ENCODE data around the gene STOML1. TPM values are rescaled to one million over a fixed set of nuclear protein-coding genes. Genes with fewer than 3 reads are reported as not detected.

Gene STOML1
- total RNA-seq, 5 donors from 2014 or later (not counting 1 experiment from before 2014, with no cell fraction given): 5.1 to 13.4 (median 12.0) TPM

DNA sequence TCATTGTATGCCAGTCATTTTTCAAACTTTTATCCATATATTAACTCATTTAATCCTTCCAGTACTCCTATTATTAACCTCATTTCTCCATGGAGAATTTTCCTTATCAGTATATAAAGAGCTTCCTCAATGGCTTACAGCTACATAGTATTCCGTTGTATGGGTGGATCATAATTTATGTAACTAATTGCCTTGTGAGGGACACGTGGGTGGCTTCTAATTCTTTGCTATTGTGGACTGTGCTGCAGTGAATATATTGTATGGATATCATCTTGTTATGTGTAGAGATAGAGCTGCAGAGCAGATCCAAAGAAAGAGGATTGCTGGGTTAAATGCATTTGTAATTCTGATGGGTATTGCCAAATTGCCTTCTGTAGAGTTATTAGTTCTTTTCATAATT, 27.6 kb upstream of the STOML1 start:
- DNase-seq (no peak), ATAC-seq (replicated peaks in 1 of 4) (no peak)
- Histone ChIP-seq H3K9me3 (no peaks in the 10 kb centered on the region), H3K27ac (ENCODE audit: low read length) (no peak overlapping the region), H3K36me3 (ENCODE audit: control insufficient read depth in 2 of 2, extremely low read depth in 1 of 2, insufficient read depth in 1 of 2, low read length in 1 of 2) (peaks cover 9 to 50% of the 10 kb centered on the region in 2 donors), H3K4me1 (ENCODE audit: control insufficient read depth in 1 of 2, extremely low read depth in 1 of 2, insufficient read depth in 2 of 2, low read length in 2 of 2) (peaks cover 0 to under 1% of the 10 kb centered on the region in 2 experiments), H3K4me3 (ENCODE audit: control insufficient read depth in 1 of 2, extremely low read depth in 1 of 2, low read length in 1 of 2) (no peak overlapping the region), H3K27me3 (replicated peaks in 1 of 2; ENCODE audit: control insufficient read depth in 2 of 2, extremely low read depth in 1 of 2, insufficient read depth in 2 of 2, low read length in 1 of 2) (no peaks in the 10 kb centered on the region)
- H3K27me3 Mint-ChIP-seq: no peaks in the 10 kb centered on the region
- ChIA-PET CTCF (no interaction called here), POLR2A (no interaction called here)
- peaks cover 41% of the 10 kb centered on the region for H3K36me3 Mint-ChIP-seq
- H3K4me1 Mint-ChIP-seq: peaks cover 17 to 28% (median 25%) of the 10 kb centered on the region in 3 donors
- no peak overlapping the region for H3K27ac Mint-ChIP-seq
- no peaks in the 10 kb centered on the region for H3K9me3 Mint-ChIP-seq
- 57% methylated on average over 1 of the region's 2 CpGs for WGBS (ENCODE audit: insufficient coverage)
- H3K4me3 Mint-ChIP-seq: no peak overlapping the region

DNA sequence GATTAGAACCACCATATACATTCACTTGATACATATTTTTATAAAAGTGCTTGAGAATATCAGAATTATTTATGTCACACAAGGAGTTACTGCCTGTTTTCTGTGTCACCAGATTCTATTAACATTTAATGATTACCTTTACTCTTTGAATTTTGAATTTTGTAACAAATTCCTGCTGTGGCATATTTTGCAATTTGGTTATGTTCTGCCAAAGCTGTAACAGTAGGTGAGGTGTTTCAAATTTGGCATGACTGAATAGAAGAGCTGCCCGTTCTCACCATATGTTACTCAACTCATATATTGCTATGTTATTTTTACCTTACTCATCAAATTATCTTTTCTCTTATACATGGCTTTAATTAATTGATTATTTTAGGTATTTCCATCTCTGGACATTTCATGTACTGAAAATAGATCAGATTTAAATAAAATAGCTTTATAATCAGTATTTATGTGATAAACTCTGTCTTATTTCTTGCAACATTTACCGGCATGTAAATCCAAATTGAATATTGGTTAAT, 21.3 kb upstream of the STOML1 start:
- Histone ChIP-seq H3K36me3 (ENCODE audit: control insufficient read depth in 2 of 2, extremely low read depth in 1 of 2, insufficient read depth in 1 of 2, low read length in 1 of 2) (peaks cover 5 to 29% of the 10 kb centered on the region in 2 donors), H3K9me3 (no peaks in the 10 kb centered on the region), H3K4me3 (ENCODE audit: control insufficient read depth in 1 of 2, extremely low read depth in 1 of 2, low read length in 1 of 2) (no peak overlapping the region), H3K27ac (ENCODE audit: low read length) (no peak overlapping the region), H3K27me3 (replicated peaks in 1 of 2; ENCODE audit: control insufficient read depth in 2 of 2, extremely low read depth in 1 of 2, insufficient read depth in 2 of 2, low read length in 1 of 2) (no peaks in the 10 kb centered on the region), H3K4me1 (ENCODE audit: control insufficient read depth in 1 of 2, extremely low read depth in 1 of 2, insufficient read depth in 2 of 2, low read length in 2 of 2) (peaks cover 5 to 23% of the 10 kb centered on the region in 2 experiments)
- H3K36me3 Mint-ChIP-seq: peaks cover 33% of the 10 kb centered on the region
- no peaks in the 10 kb centered on the region for H3K9me3 Mint-ChIP-seq
- no peak for ATAC-seq (replicated peaks in 1 of 4)
- H3K27me3 Mint-ChIP-seq: no peaks in the 10 kb centered on the region
- no peak for DNase-seq
- POLR2A ChIA-PET: no interaction called here
- CTCF ChIA-PET: interaction anchor here in 1 of 2 donors (0.5 kb wide), 1 partner anchor 103 kb away, joined by 3 read pairs; no protein-coding TSS in a partner anchor
- peaks cover 46 to 60% (median 51%) of the 10 kb centered on the region in 3 donors for H3K4me1 Mint-ChIP-seq
- H3K27ac Mint-ChIP-seq: no peak overlapping the region
- no CpG with 5 or more reads among the region's 2 CpGs for WGBS (ENCODE audit: insufficient coverage)
- no peak overlapping the region for H3K4me3 Mint-ChIP-seq

- Histone ChIP-seq H3K9me3 (no peaks in the 10 kb centered on the region), H3K36me3 (ENCODE audit: control insufficient read depth in 2 of 2, extremely low read depth in 1 of 2, insufficient read depth in 1 of 2, low read length in 1 of 2) (peaks cover 5 to 33% of the 10 kb centered on the region in 2 donors), H3K4me1 (ENCODE audit: control insufficient read depth in 1 of 2, extremely low read depth in 1 of 2, insufficient read depth in 2 of 2, low read length in 2 of 2) (peaks cover 17 to 40% of the 10 kb centered on the region in 2 experiments), H3K27ac (ENCODE audit: low read length) (no peak overlapping the region), H3K4me3 (ENCODE audit: control insufficient read depth in 1 of 2, extremely low read depth in 1 of 2, low read length in 1 of 2) (no peak overlapping the region), H3K27me3 (replicated peaks in 1 of 2; ENCODE audit: control insufficient read depth in 2 of 2, extremely low read depth in 1 of 2, insufficient read depth in 2 of 2, low read length in 1 of 2) (no peaks in the 10 kb centered on the region)
- CTCF ChIA-PET: no interaction called here
- Mint-ChIP-seq H3K4me1 (peaks cover 64 to 76% (median 68%) of the 10 kb centered on the region in 3 donors), H3K36me3 (peaks cover 44% of the 10 kb centered on the region), H3K4me3 (no peak overlapping the region), H3K27me3 (no peaks in the 10 kb centered on the region), H3K9me3 (no peaks in the 10 kb centered on the region), H3K27ac (peak overlapping the region in 1 of 2 donors; percentile 17)
- 83% methylated on average over 2 of the region's 2 CpGs for WGBS (ENCODE audit: insufficient coverage)
- no peak for ATAC-seq (replicated peaks in 1 of 4)
- POLR2A ChIA-PET: interaction anchor here in 1 of 2 donors (0.5 kb wide), 1 partner anchor 12 kb away, joined by 8 read pairs; no protein-coding TSS in a partner anchor
- DNase-seq: no peak
Measured at GRCh38 chr15:74011610-74012009, 19.5 kb upstream of the STOML1 start.

DNA sequence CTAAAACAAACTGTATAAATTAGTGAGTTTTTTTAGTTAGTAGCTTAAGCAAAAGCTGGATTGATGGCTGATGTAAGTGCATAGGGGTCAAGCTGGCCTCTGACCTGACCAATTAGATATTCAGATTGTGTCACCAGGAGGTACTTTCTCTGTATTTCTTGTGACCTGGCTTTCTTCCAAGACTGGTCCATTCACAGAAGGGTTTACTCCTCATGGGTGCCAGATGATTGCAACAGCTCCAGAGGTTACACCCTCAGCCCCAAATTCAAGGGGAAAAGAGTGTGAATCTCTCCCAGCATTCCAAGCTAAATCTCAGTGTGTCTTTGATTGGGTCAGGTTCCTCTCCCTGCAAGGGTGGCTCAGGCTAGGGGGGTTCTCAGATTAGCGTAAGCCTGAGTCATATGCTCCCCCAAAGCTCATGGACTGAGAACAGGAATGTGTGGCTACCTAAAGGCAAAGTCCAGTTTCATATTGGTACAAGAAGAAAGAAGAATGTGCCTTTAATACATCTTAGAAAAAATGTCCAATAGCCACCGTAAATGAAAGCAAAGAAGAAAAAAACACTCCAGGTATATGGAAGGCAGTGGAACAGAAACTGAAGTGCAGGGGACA, 18.9 kb upstream of the STOML1 start:
- peaks cover 48% of the 10 kb centered on the region for H3K36me3 Mint-ChIP-seq
- peaks cover 19 to 44% of the 10 kb centered on the region in 2 experiments for H3K4me1 ChIP-seq (ENCODE audit: control insufficient read depth in 1 of 2, extremely low read depth in 1 of 2, insufficient read depth in 2 of 2, low read length in 2 of 2)
- H3K27me3 ChIP-seq (replicated peaks in 1 of 2; ENCODE audit: control insufficient read depth in 2 of 2, extremely low read depth in 1 of 2, insufficient read depth in 2 of 2, low read length in 1 of 2): no peaks in the 10 kb centered on the region
- H3K36me3 ChIP-seq (ENCODE audit: control insufficient read depth in 2 of 2, extremely low read depth in 1 of 2, insufficient read depth in 1 of 2, low read length in 1 of 2): peaks cover 5 to 32% of the 10 kb centered on the region in 2 donors
- peaks cover 70 to 76% (median 70%) of the 10 kb centered on the region in 3 donors for H3K4me1 Mint-ChIP-seq
- ChIA-PET POLR2A (interaction anchor here in 1 of 2 donors (0.5 kb wide), 1 partner anchor 11 kb away, joined by 8 read pairs; no protein-coding TSS in a partner anchor), CTCF (interaction anchor here in 1 of 2 donors (0.7 kb wide), 1 partner anchor 15 kb away, joined by 3 read pairs; no protein-coding TSS in a partner anchor)
- no peak for ATAC-seq (replicated peaks in 1 of 4)
- H3K27ac ChIP-seq (ENCODE audit: low read length): no peak overlapping the region
- WGBS (ENCODE audit: insufficient coverage): no CpG with 5 or more reads among the region's 2 CpGs
- H3K4me3 ChIP-seq (ENCODE audit: control insufficient read depth in 1 of 2, extremely low read depth in 1 of 2, low read length in 1 of 2): no peak overlapping the region
- H3K27ac Mint-ChIP-seq: peak overlapping the region in 1 of 2 donors; percentile 17
- H3K9me3 Mint-ChIP-seq: no peaks in the 10 kb centered on the region
- no peaks in the 10 kb centered on the region for H3K9me3 ChIP-seq
- no peak overlapping the region for H3K4me3 Mint-ChIP-seq
- H3K27me3 Mint-ChIP-seq: no peaks in the 10 kb centered on the region
- no peak for DNase-seq

- DNase-seq (no peak), ATAC-seq (replicated peaks in 1 of 4) (no peak)
- Mint-ChIP-seq H3K27me3 (no peaks in the 10 kb centered on the region), H3K9me3 (no peaks in the 10 kb centered on the region), H3K27ac (peak overlapping the region in 1 of 2 donors; percentile 39), H3K4me1 (peaks cover 61 to 70% (median 66%) of the 10 kb centered on the region in 3 donors), H3K36me3 (peaks cover 45% of the 10 kb centered on the region), H3K4me3 (peak overlapping the region in 1 of 3 donors; percentile 49)
- Histone ChIP-seq H3K27me3 (replicated peaks in 1 of 2; ENCODE audit: control insufficient read depth in 2 of 2, extremely low read depth in 1 of 2, insufficient read depth in 2 of 2, low read length in 1 of 2) (no peaks in the 10 kb centered on the region), H3K4me1 (ENCODE audit: control insufficient read depth in 1 of 2, extremely low read depth in 1 of 2, insufficient read depth in 2 of 2, low read length in 2 of 2) (peaks cover 19 to 45% of the 10 kb centered on the region in 2 experiments), H3K27ac (ENCODE audit: low read length) (no peak overlapping the region), H3K9me3 (no peaks in the 10 kb centered on the region), H3K36me3 (ENCODE audit: control insufficient read depth in 2 of 2, extremely low read depth in 1 of 2, insufficient read depth in 1 of 2, low read length in 1 of 2) (peaks cover 0 to 31% of the 10 kb centered on the region in 2 donors), H3K4me3 (ENCODE audit: control insufficient read depth in 1 of 2, extremely low read depth in 1 of 2, low read length in 1 of 2) (no peak overlapping the region)
- 100% methylated on average over 2 of the region's 3 CpGs for WGBS (ENCODE audit: insufficient coverage)
- ChIA-PET POLR2A (no interaction called here), CTCF (no interaction called here)
Measured at GRCh38 chr15:74008901-74009300, 16.8 kb upstream of the STOML1 start.

GRCh38 chr15:74007820-74008371, 15.8 kb upstream of the STOML1 start:
- H3K4me3 Mint-ChIP-seq: peak overlapping the region; percentile 34 to 66 (median 61)
- ChIA-PET POLR2A (no interaction called here), CTCF (no interaction called here)
- peak overlapping the region; percentile 91 to 96 for H3K27ac Mint-ChIP-seq
- ATAC-seq (replicated peaks in 1 of 4): peak; percentile 87 to 95 (median 93)
- peaks cover 3 to 38% of the 10 kb centered on the region in 2 donors for H3K36me3 ChIP-seq (ENCODE audit: control insufficient read depth in 2 of 2, extremely low read depth in 1 of 2, insufficient read depth in 1 of 2, low read length in 1 of 2)
- H3K27ac ChIP-seq (ENCODE audit: low read length): peak overlapping the region; percentile 14
- H3K4me3 ChIP-seq (ENCODE audit: control insufficient read depth in 1 of 2, extremely low read depth in 1 of 2, low read length in 1 of 2): no peak overlapping the region
- no peaks in the 10 kb centered on the region for H3K27me3 ChIP-seq (replicated peaks in 1 of 2; ENCODE audit: control insufficient read depth in 2 of 2, extremely low read depth in 1 of 2, insufficient read depth in 2 of 2, low read length in 1 of 2)
- WGBS (ENCODE audit: insufficient coverage): 19% methylated on average over 4 of the region's 5 CpGs
- H3K9me3 Mint-ChIP-seq: peaks cover 0 to 4% (median 4%) of the 10 kb centered on the region in 3 donors
- peaks cover 65 to 70% (median 68%) of the 10 kb centered on the region in 3 donors for H3K4me1 Mint-ChIP-seq
- H3K9me3 ChIP-seq: no peaks in the 10 kb centered on the region
- DNase-seq: peak in 18 of 35 experiments; percentile 9 to 46 (median 22)
- H3K27me3 Mint-ChIP-seq: no peaks in the 10 kb centered on the region
- H3K36me3 Mint-ChIP-seq: peaks cover 49% of the 10 kb centered on the region
- peaks cover 19 to 45% of the 10 kb centered on the region in 2 experiments for H3K4me1 ChIP-seq (ENCODE audit: control insufficient read depth in 1 of 2, extremely low read depth in 1 of 2, insufficient read depth in 2 of 2, low read length in 2 of 2)

All from T-cell (primary cell).